Measurements from ENCODE around the gene STXBP4. TPM values are rescaled to one million over a fixed set of nuclear protein-coding genes. Genes with fewer than 3 reads are reported as not detected.

STXBP4 gene
- total RNA-seq, 1 donor from 2014 or later, result 9.6 TPM

DNA sequence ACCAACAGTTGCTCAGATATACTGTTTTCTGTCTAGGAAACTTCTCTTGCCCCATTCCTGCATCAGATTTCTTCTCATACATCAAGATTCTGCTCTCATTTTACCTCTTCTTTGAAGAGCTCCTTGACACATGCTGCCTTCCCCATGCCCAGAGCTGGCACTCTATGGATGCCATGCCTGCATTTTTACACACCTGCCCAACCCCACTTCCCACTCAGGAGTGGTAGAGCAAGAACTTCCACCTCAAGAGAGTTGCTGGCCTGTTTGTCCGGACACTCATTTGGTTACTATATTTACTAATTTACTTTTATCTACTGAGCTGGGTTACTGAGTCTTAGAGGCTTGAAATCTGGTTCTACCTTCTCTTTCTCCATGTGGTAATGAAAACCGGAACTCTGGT, 197.9 kb downstream of the STXBP4 start:
- intact Hi-C loops (cut with micrococcal nuclease), result no loop called here

DNA sequence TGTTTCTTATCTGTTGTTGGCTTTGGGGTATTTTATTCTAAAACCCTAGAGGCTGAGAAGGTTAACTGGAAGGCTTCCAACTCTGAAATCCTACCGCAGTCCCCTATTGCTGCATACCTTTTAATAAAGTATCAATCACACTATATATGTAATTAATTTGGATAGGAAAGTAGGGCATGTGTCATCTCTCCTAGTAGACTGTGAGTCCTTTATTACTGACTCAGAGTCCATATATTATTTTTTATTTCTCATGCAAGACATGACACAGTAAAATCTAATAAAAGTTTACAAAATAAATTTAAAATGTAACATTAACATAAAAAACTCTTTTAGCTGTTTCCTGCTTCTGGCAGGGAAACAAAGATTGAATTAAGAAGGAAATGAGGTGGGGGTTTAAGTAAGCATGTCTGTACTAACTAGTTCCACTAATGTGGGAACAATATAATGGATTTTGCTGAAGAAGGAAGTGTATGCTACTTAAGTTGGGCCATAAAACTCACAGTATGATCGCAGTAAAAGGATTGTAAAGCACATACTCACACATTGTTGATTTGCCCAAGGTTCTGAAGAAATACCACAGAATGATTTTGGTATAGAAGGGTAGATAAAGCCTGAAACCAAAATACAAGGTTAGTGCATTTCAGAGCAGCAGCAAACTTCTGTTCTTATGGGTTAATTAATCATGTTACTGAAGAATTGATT, 198.6 kb downstream of the STXBP4 start:
- intact Hi-C loops (cut with micrococcal nuclease), result no loop called here

DNA sequence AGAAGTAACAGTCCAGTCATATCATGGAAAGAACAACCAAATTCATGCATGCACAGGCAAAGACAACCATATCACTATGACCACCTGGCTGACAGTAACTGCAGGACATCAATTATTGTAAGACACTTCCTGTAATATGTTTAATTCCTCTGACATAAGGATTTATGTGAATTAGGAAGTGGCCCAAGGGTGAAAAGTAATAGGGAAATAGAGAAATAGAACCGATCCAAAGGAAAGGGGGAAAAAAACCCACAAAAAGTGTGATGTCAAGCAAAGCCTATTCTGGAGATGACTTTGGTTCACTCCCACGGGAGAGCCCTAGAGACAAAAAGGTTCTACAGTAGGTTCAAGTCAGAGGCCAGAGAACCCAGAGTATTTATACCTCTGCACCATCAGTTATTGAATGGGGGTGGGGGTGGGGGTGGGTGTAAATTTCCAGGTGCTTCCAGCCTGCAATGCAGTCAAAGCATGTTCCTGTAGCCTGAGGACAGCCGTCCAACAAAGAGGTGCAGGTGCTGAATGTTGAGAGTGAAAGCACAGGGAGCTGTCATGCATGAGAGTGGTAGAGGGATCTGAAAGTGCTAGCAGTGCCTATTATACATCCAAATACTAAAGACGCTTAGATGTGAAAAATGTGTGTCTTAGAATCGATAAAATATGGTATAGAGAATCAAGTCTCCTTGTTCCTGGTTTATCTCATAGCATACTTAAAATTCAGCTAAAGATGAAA, 200.6 kb downstream of the STXBP4 start:
- intact Hi-C loops (cut with micrococcal nuclease), result no loop called here

DNA sequence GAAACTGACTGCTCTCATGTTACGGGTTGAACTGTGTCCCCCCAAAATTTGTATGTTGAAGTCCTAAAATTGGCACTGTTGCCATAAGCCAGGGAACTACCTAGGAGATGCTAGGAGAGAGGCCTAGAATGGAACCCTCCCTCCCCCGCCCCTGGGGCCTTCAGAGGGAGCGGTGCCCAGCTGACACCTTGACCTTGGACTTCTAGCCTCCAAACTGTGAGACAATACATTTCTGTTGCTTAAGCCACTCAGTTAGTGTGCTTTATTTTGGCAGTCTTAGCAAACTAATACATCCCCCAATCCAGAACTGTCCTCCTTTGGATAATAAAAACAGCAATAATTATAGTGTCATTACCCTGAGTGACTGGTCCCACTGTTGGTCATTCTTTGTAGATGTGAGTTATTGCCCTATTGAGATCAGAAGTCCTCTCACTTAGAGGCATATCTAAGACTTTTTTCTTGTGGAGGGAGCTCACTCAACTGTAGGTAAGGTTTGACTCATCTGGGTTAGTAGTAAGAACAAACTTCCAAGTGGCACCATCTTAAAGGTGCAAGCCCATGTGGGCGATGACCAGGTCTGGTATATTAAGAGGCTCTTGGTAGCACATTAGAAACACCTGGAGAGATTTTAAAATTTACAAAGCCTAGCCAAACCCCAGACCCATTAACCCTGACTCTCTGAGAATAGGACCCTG, 203.2 kb downstream of the STXBP4 start:
- intact Hi-C loops (cut with micrococcal nuclease), result no loop called here

DNA sequence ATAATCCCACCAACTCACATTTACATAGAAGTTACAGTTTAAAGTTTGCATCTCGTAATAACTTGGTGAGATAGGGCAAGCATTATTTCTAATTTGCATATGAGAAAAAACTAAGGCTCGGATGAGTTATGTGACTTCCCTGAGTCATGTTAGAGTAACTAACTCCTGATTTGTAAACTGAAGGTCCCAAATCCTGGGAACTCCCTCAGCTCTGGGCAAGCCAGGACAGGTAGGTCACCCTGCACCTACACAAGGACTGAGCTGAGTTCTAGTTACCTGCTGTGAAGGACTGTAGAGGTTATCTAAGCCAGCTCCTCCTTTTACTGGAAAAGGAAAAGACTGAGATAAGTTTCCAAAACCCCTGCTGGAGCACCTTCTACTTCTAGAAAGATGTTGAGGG, 204.0 kb downstream of the STXBP4 start:
- intact Hi-C loops (cut with micrococcal nuclease), result no loop called here

DNA sequence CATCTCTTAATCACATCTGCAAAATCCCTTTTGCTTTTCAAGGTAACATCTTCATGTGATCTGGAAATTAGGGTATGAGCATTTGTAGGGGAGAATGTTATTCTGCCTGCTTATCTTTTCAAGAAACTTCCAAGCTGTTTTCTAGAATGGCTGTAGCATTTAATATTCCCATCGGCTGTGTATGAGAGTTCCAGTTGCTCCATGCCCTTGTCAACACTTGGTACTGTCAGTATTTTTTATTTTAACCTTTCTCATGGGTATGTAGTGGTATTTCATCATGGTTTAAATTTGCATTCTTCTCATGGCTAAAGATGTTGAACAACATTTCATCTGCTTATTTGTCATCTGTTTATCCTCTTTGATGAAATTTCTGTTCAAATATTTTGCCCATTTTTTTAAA, 205.6 kb downstream of the STXBP4 start:
- intact Hi-C loops (cut with micrococcal nuclease), result no loop called here

DNA sequence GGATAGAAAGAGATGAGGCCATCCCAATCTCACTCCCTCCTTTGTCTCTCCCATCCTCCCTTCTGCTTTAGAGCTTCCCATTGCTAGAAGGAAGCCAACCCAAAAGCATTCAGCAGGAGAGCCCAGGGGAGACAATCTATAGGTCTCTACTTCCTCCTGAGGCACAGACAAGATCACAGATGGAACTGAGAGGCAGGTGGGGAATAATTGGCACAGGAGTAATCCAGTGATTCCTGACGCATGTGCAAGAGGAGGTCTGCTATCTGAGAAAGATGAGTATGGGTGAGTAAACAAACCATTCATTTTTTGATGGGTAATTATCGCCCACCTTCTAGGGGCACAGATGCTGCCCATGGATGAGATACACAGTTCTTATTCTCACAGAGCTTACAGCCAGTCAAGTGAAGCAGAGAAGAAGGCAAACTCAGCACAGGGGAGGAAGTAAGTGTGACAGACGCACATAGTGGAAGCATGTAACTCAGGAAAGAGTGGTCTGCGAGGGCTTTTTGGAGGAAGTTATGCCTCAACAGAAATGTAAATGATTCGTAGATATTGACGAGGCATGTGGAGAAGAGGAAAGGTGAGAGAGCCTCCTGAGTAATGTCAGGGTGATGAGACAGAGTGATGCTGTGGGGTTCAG, 207.3 kb downstream of the STXBP4 start:
- intact Hi-C loops (cut with micrococcal nuclease), result no loop called here

DNA sequence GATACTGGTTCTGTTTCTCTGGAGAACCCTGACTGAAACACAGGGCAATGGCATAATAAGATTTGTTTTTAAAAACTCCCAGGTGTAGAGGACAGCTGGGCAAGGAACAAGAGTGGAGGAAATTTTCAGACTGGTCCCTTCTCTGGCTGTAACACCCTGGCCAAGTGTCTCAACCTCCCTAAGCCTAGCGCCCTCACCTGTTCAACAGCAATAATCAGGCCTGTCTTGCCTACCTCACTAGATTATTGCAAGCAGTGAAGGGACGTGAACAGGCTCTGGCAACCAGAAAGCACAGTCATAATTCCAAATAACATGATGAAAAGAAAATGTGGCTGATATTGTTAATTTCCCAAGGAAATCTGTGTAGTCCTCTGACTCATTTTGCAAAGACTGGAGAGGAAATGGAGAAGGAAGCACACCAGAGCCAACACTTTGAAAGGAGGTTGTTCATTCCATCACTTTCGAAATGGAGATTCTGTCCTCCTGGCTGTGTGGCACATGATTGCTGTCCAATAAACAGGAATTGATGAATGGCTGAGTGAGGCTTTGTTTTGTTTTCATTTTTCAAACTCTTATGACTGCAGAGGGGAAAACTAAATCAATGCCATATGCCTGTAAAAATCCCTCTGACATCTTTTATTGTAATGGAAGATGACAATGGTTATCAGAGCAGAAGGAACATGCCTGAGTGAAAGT, 208.7 kb downstream of the STXBP4 start:
- intact Hi-C loops (cut with micrococcal nuclease), result no loop called here

DNA sequence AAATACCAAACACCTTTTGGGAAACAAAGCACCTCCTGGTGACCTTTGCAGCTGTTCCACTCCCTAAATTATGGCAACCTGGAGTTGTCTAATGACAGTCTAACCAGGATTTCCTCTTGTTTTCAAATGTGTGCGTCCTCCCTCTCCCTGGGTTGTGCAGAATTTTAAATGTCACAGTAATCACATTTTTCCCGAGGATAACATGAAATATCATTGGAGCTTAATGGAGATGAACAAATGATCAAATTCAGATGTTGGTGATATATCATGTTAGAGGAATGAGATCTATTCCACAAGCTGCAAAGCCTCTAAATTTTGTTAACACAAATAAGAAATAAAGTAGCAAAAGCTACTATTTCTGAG, 209.3 kb downstream of the STXBP4 start:
- intact Hi-C loops (cut with micrococcal nuclease), result no loop called here

DNA sequence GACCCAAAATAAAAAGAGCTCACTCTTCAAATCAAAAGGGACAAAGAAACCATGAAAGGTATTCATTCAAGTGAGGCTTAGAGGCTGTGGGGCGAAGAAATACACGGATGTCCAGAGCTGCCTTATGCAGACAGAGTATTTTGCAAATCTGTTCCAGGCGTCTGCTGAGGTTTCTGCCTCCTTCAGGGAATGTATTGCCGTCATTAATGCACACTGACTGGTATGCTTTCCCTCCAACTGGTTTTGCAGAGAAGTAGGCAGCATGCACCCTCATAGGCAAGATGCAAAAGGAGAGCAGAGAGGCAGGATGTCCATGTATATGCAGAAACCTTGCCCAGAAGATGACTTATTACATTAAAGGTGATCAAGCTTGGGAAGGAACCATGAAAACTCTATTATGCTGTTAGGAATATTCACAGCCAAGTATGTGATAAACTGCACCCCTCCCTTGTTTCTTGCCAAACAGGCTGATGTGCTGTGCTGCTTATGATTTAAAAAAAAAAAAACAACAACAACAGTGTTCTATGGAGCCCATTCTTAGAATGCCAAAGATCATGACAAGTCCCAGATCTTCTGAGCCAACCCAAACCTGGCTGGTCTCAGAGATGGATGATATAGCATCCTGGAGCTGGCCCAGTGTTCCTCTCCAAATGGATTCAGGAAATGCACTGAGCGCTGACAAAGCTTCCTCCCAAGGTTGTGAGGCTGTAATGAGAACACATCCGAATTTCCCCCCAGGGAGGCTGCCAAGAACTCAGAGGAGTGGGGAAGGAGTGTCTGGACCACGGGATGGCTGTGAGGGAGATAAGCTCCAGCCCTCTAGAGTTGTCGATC, 218.6 kb downstream of the STXBP4 start:
- intact Hi-C loops (cut with micrococcal nuclease), result no loop called here

DNA sequence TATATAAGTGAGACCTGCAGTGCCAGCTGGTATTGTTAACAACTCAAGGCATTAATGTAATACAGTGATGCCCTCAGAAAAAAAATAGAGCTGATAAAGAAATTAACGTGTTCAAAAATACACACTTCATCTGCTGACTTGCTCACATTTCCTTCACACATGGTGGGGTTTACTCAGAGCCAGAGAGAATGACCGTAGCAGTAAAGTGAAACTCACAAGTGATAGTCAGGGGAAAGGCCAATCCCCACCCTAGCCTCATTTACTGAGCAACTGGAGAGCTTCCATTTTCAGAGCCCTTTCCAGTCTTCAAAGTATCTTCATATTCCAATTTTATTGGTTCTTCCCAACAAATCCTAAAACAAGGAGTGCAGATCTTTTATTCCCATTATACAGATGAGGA, 222.2 kb downstream of the STXBP4 start:
- intact Hi-C loops (cut with micrococcal nuclease), result no loop called here

DNA sequence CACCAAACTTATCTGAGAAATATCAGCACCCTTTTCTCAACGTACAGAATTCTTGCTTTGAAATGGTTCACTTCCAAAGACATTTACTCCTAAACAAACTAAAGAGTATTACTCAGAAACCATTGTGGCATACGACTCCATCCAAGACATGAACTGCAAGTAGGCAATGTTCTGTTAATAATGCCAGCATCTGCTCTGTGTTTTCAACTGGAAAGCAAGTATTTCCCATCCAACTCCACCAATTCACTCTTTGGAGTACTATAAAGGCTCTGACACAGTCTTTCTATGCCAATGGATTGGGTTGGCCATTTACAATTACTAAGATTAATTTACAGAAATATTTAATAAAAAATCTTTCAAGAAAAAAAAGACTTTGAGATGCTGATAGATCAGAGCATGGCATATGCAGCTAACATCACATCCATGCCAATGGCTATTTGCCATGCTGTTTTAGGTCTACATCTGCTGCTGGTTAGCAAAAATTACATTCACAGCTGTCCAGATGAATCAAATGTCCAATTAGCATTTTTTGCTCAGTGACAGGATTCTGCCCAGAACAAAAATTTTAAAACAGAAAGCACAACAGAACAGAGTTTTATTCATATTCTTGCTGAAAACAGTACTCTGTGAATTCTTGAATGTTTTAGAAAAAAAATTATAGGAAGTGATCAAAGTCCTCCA, 230.3 kb downstream of the STXBP4 start:
- intact Hi-C loops (cut with micrococcal nuclease), result no loop called here

DNA sequence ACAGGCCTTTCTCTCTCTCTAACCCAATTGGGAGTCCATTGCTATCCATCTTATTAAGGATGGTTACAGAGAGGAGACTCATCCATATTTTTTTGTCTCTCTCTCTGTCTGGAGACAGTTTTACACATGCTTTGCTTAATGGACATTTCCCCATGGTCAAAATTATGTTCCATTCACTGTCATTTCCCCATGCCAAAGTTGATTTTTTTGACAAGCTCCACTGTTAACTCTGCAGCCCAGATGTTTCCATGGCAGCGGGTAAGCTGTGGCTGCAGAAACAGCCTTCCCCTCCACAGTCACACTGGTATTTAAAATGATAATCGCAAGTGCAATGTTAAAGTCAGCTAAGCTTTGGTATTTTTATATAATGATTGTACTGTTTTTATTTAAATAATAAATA, 232.3 kb downstream of the STXBP4 start:
- intact Hi-C loops (cut with micrococcal nuclease), result no loop called here

DNA sequence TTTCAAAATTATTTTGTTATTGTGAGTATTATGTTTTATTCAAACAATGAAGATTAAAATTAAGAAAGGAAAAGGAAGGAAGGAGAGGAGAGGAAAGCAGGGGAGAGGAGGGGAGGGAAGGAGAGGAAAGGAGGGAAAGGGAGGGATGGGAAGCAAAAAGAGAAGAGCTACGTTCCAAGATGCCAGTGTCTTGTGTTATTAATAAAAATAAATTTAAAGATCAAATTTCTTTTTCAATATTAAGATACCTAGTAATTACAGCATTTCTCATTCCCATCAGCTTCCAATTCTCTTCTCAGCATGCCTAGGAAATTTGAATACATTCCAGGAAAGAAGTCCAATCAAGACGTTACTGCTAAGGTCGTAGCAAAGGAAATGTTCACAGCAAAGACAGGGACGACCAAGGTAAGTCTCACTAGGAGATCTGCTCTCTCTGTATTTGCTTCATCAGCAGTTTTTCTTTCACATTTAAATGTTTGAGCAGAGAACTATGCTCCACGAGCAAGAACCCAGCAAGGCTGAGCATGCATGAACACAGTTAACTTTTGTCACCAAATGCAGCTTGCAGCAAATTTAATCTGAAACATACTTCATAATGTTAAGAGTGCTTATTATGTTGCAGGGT, 232.9 kb downstream of the STXBP4 start:
- intact Hi-C loops (cut with micrococcal nuclease), result no loop called here

DNA sequence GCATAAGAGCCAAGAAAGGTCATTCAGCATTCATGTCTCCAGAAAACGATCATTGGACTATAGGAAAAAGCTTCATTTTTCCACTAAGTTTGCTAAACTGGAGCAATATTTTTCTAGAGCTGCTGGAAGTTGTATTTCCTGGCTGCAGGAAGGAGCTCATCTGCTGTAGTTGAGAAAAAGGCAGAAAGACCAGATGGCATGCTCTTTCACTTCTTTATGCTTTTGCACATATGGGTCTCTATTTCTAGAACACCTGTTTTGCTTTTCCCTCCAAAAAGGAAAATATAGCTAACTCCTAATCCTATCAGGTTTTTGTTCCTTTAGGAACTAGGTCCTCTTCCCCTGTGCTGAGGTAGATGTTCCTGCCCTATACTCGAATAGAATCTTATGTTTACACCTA, 234.3 kb downstream of the STXBP4 start:
- intact Hi-C loops (cut with micrococcal nuclease), result no loop called here

DNA sequence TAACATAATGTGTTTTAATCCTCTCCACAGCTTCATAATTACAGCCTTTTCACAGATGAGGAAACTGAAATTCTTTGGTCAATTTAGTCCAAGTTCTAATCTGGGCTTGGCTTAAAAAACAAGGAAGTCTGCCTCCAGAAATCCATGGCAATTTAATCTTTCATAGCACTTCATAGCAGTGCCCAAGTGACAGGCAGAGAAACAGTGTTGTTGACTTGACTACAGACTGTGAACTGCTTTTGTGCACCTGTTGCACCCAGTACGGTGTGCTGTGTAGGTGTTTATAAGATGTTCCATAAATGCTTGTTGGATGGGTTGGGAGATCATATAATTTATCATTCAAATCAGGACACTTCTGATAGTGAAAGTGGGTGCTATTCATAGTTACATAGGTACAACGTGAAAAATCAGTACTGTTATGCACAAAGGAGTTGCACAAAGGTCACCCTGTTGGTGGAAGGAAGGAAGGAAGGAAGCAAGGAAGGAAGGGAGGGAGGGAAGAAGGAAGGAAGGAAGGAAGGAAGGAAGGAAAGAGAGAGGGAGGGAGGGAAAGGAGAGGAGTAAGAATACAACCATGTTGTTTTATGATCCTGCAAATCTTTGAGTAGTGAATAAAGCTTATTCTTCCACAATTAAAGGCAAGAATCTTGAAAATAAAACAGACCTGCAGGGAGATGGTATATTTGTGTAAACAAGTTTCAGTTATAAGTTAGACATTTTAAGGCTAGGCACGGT, 239.7 kb downstream of the STXBP4 start:
- intact Hi-C loops (cut with micrococcal nuclease), result no loop called here

DNA sequence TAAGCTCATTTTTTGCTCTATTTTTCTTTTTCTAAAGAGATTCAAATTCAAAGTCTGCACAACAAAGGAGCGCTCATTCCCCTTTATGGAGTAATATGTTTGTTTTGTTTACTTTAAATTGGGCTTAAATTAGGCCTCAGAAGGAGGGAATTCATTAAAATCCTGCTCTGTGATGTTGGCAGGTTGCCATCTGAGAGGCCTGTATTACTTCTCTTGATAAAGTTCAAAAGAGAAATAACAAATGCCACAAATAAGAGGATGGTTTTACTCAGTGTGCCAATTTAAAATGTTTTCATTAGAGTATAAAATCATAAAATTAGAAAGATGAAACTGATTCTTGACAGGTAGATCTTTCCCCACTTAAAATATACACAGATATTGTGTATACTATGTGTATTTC, 241.7 kb downstream of the STXBP4 start:
- intact Hi-C loops (cut with micrococcal nuclease), result no loop called here

DNA sequence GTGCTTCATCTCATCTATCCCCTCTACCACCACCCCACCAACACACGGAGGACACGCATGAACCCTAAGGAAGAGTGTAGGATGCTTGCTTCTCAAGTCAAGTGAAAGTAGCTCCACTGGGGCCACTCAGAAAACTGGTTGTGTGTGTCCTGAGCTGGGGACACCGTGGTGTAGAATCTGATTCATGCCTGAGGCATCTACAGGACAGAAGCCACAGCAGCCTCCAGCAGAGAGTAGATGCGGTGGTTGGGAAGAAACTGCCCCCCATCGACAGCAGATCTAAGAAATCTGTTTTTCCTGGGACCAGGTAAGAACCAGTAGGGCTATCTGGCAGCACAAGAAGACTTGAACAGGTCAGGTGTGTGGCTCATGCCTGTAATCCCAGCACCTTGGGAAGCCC, 244.3 kb downstream of the STXBP4 start:
- intact Hi-C loops (cut with micrococcal nuclease), result no loop called here

DNA sequence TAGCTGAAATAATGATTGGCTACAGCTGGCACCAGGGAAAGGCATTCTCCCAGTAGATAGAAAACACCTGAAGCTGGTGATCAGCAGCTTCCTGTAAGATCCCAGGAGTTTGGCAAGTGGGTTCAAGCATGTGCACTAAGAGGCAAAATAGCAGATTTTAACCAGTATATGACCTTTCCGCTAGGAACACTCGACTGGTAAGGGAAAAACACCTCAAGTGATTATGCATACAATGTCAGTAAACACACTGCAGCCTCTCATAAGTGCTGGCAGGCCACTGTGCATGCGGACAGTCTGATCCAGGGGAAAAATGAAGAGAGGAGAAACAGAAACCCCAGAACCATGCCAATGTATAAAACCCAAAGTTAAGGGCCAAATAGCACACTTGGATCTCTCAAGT, 247.1 kb downstream of the STXBP4 start:
- intact Hi-C loops (cut with micrococcal nuclease), result no loop called here

All from T-helper 2 cell treated with Interferon-gamma antibody and Interleukin-4, amounts not matched to agents 100 ng/mL and 5 ng/mL, for 36 hours (primary cell).